Activated T-cell treated with anti-CD3 and anti-CD28 coated beads, Interleukin-2, amount 50 U/mL, for 24 hours (primary cell): ENCODE measurements around the gene SH3BP4.
"Not testable (repeated sequence)": the region's sequence is repeated elsewhere in the genome, so short reads cannot be mapped to it uniquely, and the experiment has no call there.

Experiments
- DNase-seq: peaks from one replicate; pipeline ENCODE4 v3.0.0-alpha.2; 2020
- H3K27ac Mint-ChIP-seq: 2 replicates; pipeline ENCODE4 v1.8.0; 2020; ENCODE audit warnings: mild to moderate bottlenecking, mixed read lengths
- H3K27me3 Mint-ChIP-seq: 2 replicates; pipeline ENCODE4 v1.8.0; 2020; ENCODE audit warnings: mixed read lengths
- H3K36me3 Mint-ChIP-seq: 2 replicates; pipeline ENCODE4 v1.8.0; 2020; ENCODE audit warnings: low read depth, mixed read lengths
- H3K4me1 Mint-ChIP-seq: 2 replicates; pipeline ENCODE4 v1.8.0; 2020; ENCODE audit warnings: low read depth, mixed read lengths
- H3K4me3 Mint-ChIP-seq: 2 replicates; pipeline ENCODE4 v1.8.0; 2020; ENCODE audit warnings: mild to moderate bottlenecking, moderate library complexity, mixed read lengths
- H3K9me3 Mint-ChIP-seq: 2 replicates; pipeline ENCODE4 v1.8.0; 2020; ENCODE audit warnings: mixed read lengths

The SH3BP4 gene

DNA sequence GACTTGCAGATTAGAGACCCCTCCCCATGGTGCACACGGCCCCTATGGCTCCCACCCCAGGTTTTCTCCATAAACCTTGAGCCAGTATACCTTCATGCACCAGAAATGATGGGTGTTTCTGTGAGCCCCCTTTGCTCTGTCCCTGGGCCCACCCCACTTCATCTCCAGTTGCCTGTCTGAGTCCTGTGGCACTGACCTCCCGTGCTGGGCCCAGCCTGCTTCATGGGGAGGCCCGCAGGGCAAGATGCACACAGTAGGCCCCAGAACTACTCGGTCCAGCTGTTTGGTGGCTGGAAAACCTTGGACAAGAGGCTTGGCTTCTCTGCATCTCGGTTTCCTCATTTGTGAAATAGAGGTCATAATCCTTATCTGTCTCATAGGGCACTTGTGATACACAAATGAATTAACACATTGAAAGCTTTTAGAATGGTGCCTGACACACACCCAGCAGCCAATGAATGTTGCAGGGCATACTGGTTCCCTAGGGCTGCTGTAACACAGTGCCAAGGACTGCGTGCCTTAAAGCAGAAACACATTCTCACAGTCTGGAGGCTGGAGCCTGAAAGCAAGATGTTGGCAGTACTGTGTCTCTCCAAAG is 58.4 kb downstream of the SH3BP4 start:
- no peaks in the 10 kb centered on the region for H3K9me3 Mint-ChIP-seq
- H3K4me1 Mint-ChIP-seq: no peaks in the 10 kb centered on the region
- no peak for DNase-seq
- no peak overlapping the region for H3K4me3 Mint-ChIP-seq
- H3K27me3 Mint-ChIP-seq: no peaks in the 10 kb centered on the region
- no peak overlapping the region for H3K27ac Mint-ChIP-seq
- H3K36me3 Mint-ChIP-seq: no peaks in the 10 kb centered on the region

DNA sequence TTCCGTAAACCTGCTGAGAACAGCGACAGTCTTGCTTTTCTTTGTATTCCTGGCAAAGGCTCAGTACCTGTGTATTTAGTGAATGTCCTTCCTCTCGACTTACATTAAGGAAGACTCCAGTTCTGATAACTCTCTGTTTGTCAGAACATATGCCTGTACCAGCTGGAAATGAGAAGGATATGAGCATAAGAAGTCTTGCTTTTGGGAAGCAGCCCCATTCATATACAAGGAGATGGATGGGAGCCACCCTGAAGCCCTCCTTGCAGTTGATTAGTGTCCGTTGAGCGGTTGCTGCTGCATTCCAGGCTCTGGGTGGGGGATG is 59.8 kb downstream of the SH3BP4 start:
- Mint-ChIP-seq H3K4me1 (no peaks in the 10 kb centered on the region), H3K9me3 (peaks cover 5% of the 10 kb centered on the region), H3K36me3 (no peaks in the 10 kb centered on the region), H3K4me3 (no peak overlapping the region), H3K27me3 (peaks cover 6% of the 10 kb centered on the region), H3K27ac (no peak overlapping the region)
- DNase-seq: no peak

DNA sequence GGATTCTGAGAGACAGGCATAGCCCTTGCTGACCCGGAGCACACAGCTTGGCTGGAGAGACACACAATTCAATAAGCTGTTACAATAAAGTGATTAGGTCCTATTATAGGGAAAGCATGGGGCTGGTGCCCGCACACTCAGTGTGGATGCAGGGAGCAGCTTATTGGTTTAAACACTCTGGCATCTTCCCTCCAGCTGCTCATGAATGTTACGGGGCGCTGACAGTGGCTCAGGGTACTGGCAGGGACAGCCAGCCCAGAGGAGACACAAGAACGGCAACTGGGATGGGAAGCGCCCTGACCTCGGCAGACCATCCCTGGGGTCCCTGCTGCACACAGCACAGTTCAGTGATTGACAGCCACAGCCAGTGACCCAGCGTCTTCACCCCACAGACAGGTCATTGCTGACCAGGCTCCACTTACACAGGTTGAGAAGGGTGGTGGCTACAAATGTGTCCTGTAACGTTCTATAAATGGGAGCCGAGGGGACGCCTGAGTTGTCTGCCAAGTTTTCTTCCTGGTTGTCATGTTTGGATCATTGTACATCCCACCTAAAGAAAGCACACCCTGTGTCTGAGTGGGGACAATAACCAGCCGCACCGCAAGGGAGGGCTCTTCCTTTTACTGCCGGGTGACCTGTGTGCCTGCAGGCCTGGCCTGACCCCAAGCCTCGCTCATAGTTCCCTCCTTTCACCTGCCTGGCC is 60.3 kb downstream of the SH3BP4 start:
- DNase-seq: no peak
- peaks cover 5% of the 10 kb centered on the region for H3K9me3 Mint-ChIP-seq
- H3K4me3 Mint-ChIP-seq: no peak overlapping the region
- peaks cover 6% of the 10 kb centered on the region for H3K27me3 Mint-ChIP-seq
- H3K36me3 Mint-ChIP-seq: no peaks in the 10 kb centered on the region
- H3K27ac Mint-ChIP-seq: no peak overlapping the region
- no peaks in the 10 kb centered on the region for H3K4me1 Mint-ChIP-seq

DNA sequence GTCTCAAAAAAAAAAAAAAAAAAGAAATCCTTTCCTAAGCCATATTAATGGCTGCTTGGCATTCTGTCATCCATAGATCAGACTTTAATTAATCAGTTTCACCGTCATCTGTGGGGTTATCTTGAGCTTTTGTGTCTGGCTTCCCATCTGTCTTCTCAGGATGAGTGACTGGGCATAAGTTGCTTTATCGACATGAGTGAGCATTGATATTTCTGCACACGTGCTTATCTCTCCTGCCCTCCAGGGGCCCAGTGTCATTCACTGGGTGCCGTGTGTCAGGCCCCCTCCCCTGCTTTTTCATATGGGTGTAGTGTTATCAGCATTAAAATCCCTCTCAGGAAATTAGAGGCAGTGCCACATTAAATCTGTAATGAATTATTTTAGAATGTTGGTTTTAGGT is 65.6 kb downstream of the SH3BP4 start:
- Mint-ChIP-seq H3K9me3 (peaks cover 5% of the 10 kb centered on the region), H3K27ac (no peak overlapping the region)
- DNase-seq: no peak

DNA sequence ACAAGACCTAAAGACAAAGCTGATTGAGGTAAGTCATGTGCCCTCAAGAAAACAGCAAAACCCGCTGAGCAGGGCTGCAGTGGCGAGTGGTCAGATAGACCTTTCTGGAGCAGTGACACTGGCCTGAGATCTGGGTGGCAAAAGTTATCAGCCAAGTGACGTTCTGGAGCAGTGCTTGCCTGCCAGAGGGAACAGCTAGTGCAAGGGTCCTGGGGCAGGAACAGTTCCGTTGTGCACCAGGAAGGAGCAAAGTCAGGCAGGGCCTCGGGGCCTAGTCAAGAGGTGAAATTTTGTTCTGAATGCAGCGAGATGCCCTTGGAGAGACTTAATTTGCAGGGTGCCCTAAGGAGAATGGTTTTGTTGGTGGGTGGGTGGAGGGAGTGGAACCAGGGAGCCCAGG is 67.0 kb downstream of the SH3BP4 start:
- no peak overlapping the region for H3K4me3 Mint-ChIP-seq
- no peaks in the 10 kb centered on the region for H3K4me1 Mint-ChIP-seq
- H3K27me3 Mint-ChIP-seq: peaks cover 8% of the 10 kb centered on the region
- no peaks in the 10 kb centered on the region for H3K36me3 Mint-ChIP-seq
- H3K9me3 Mint-ChIP-seq: peaks cover 5% of the 10 kb centered on the region
- H3K27ac Mint-ChIP-seq: no peak overlapping the region
- no peak for DNase-seq

More for the DNA sequence above, 65.6 kb downstream of the SH3BP4 start:
- no peak overlapping the region for H3K4me3 Mint-ChIP-seq
- peaks cover 8% of the 10 kb centered on the region for H3K27me3 Mint-ChIP-seq
- no peaks in the 10 kb centered on the region for H3K4me1 Mint-ChIP-seq
- no peaks in the 10 kb centered on the region for H3K36me3 Mint-ChIP-seq

DNA sequence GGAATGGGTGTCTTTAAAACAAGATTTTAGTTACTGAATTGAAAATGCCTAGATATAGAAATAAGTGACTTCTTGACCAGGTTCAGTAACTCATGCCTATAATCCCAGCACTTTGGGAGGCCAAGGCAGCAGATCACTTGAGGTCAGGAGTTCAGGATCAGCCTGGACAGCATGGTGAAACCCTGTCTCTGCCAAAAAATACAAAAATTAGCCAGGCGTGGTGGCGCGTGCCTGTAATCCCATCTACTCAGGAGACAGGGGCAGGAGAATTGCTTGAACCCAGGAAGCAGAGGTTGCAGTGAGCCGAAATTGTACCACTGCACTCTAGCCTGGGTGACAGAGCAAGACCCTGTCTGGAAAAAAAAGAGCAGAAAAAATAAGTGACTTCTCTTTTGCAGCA is 68.3 kb downstream of the SH3BP4 start:
- not testable (repeated sequence) for H3K27me3 Mint-ChIP-seq, DNase-seq, H3K4me3 Mint-ChIP-seq, H3K27ac Mint-ChIP-seq, H3K9me3 Mint-ChIP-seq, H3K4me1 Mint-ChIP-seq, H3K36me3 Mint-ChIP-seq

DNA sequence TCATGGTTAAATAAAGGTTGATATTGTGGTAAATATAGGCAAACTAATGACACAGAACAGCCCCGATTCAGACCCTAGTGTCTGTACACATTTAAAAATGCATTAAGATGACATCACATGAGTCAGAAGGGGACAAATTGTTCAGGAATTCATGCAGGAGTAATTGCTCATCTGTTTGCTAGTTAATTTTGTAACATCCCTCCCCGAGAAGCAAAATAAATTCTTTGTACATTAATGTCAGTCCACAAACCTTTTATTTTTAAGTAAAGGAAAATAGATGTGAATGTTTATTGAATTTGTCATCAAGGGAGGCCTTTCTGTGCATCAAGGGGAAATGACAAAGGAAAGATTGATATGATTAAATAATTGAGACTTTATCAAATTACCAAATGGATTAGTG is 69.9 kb downstream of the SH3BP4 start:
- no peaks in the 10 kb centered on the region for H3K36me3 Mint-ChIP-seq
- no peak overlapping the region for H3K4me3 Mint-ChIP-seq
- H3K27ac Mint-ChIP-seq: no peak overlapping the region
- H3K27me3 Mint-ChIP-seq: peaks cover 2% of the 10 kb centered on the region
- no peak for DNase-seq
- no peaks in the 10 kb centered on the region for H3K9me3 Mint-ChIP-seq
- H3K4me1 Mint-ChIP-seq: no peaks in the 10 kb centered on the region

DNA sequence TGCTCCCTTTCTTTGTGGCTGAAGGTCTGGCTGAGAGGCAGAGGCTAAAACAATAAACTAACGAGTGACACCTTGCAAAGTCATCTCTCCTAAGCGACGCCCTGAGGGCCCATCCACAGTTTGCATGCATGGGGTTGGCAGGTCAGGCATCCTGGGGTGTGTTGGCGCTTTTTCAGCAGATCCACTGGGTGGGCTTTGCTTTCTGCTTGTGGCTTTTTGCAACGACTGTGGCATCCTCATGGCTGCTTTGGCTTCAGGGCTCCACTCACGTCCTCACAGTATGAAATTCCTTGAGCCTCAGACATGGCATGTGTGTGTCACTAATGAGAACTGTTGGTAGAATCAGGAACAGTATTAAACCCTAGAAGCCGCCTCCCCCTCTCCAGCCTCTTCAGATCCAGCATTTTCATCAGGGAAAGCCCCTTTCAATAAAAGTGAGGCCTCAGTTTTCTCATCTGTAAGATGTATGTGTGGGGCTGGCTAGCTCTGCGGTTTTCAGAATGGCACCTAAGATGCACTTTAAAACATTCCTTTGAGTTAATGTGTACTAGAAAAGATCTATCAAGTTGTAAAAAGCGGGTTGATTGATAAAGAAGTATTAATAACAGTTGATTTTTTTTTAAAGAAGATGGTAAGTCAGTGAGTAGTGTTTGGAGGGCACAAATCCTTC is 72.5 kb downstream of the SH3BP4 start:
- no peaks in the 10 kb centered on the region for H3K36me3 Mint-ChIP-seq
- DNase-seq: no peak
- H3K27me3 Mint-ChIP-seq: peaks cover 2% of the 10 kb centered on the region
- H3K27ac Mint-ChIP-seq: no peak overlapping the region
- no peaks in the 10 kb centered on the region for H3K9me3 Mint-ChIP-seq
- no peak overlapping the region for H3K4me3 Mint-ChIP-seq
- H3K4me1 Mint-ChIP-seq: no peaks in the 10 kb centered on the region

DNA sequence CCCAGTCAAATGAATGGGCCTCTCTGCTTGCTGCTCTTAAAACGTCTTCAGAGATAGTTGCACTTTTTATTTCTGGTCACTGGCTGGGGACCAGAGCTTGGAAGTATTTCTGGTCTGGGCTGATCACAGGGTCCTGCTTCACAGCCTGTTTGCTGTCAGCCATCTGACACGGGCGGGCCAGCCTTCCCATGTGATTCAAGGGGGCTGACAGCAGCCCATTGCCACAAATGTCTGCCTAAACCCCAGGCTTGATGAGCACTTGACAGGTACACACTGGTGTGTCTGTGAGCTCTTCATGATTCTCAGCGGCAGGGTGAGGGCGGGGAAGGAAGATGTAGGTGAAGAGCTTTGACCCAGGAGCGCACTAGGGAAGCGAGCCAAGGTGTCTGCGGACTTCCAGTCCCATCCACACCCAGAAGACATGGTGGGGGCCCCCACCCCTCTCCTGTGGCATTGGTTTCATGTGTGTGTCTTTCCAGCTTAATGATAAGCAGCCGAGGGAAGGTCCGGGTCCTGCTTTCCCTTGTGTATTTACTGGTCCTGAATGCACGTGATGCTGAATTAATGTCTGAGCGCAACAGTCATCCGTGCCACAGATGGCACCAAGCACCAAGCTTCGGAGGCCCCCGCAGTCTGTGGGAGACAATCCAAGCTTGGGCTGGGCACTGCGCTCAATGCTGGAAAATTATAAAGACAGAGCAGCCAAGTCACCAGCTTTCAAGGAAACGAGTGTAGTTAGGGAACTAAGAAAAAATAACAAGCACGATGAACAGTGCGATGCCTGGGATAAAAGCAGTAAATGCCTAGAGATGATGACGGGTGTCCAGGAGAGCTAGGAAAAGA is 73.3 kb downstream of the SH3BP4 start:
- no peak for DNase-seq
- peaks cover 2% of the 10 kb centered on the region for H3K27me3 Mint-ChIP-seq
- no peak overlapping the region for H3K4me3 Mint-ChIP-seq
- H3K36me3 Mint-ChIP-seq: no peaks in the 10 kb centered on the region
- H3K27ac Mint-ChIP-seq: no peak overlapping the region
- H3K4me1 Mint-ChIP-seq: no peaks in the 10 kb centered on the region
- H3K9me3 Mint-ChIP-seq: no peaks in the 10 kb centered on the region

DNA sequence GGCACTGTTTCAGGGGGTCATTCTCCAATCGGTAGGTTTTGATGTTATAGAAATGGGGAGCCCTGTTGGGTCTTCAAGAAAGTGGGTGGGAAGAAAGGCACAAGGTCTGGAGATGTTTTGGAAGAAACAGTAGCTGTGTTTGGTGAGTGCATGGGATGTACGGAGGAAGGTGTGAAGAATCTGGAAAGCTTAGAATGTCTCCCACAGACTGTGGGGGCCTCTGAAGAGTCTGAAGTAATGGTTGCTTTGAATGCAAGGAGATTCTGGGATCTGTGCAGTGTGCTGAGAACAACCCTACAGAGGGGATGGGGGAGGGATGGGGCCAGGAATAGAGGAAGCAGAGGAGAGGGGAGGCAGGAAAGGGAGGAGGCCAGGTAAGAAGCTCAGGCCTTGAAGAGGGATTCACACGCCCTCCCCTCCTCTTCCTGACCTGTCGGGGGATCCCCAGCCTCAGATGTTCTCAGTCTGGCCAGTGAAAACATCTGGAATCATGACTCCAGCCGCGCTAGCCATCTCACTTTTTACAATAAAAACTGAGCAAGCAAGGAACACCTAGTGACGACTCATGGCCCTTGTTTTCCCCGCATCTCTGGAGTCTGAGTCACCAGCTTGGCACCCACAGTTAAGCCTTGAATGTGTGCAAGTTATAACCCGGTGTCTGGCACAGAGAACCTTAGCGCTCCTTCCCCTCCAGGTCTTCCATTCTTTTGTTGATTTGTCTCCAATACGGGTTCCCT is 74.2 kb downstream of the SH3BP4 start:
- H3K4me3 Mint-ChIP-seq: no peak overlapping the region
- no peaks in the 10 kb centered on the region for H3K36me3 Mint-ChIP-seq
- H3K27ac Mint-ChIP-seq: no peak overlapping the region
- H3K9me3 Mint-ChIP-seq: no peaks in the 10 kb centered on the region
- H3K4me1 Mint-ChIP-seq: no peaks in the 10 kb centered on the region
- no peaks in the 10 kb centered on the region for H3K27me3 Mint-ChIP-seq
- DNase-seq: no peak

DNA sequence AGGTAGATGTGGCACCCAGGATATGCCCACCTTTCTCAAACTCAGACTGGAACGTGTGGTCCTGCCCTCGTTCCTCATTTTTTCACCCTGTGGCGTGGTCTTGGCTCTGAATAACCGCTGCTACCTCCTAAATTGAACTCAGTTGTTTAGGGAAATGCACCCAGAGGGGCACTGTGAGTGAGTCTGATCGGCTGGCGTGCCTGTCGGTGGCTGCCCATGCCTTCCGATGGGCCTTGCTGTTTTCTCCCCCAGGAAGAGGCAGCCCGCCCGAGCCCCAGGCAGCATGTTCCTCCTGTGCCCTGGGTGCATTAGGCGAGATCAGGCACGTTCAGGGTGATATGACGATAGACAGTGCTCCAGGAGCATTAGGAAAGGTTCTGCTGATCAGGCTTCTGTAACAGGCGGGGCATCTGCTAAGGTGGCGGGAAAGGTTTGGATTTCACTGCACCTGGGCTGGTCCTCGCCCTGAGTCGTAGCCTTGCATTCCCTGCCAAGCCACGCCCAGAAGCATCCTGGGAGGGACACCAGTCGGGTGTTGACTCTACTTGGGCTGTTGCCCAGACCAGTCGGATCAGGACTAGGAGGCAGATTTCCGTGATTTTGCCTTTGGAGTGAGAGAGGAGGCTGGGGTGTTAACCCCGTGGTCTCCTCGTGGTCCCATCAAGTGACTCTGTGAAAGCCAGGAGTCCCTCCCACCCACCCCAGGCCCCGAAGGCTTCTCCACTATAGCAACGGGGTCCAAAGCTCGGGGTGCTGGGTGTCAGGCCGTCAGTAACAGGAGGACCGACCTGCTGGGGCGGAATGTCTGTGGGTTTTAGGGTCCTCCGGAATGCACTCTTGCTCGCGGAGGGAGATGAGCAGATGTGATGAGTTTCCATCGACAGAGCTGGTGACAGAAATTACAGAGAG is 75.1 kb downstream of the SH3BP4 start:
- H3K36me3 Mint-ChIP-seq: no peaks in the 10 kb centered on the region
- no peaks in the 10 kb centered on the region for H3K4me1 Mint-ChIP-seq
- no peak for DNase-seq
- no peaks in the 10 kb centered on the region for H3K27me3 Mint-ChIP-seq
- no peak overlapping the region for H3K4me3 Mint-ChIP-seq
- no peaks in the 10 kb centered on the region for H3K9me3 Mint-ChIP-seq
- H3K27ac Mint-ChIP-seq: no peak overlapping the region

DNA sequence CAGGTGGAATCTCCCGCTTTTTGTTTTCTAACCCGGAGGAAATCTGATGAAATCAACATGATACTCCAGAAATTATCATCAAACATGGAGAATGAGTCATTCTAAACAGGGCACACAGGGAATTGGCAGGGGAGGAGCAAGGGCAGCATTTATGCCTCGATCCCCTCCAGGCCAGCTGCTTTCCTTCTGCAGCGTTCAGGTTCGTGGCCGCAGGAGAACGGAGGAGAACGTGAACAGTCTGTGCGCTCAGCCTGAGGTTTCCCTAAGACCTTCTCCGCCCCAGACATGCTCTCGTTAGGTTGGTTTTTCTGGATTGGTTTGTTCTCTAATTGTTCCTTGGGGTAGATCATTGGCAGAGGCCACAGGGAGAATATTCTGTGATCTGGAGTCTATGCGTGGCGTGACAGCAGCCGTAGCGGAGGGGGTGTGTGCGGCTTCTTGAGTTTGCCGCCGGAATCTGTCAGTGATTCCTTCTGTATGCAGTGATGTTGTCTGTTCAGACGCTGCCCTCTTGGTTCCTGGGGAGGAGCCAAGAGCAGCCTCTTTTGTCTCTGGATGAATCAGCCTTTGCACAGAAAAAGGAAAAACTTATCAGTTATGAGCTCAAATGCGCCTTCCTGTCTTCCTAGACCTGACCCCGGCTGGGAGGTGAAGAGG is 75.9 kb downstream of the SH3BP4 start:
- no peak overlapping the region for H3K4me3 Mint-ChIP-seq
- H3K4me1 Mint-ChIP-seq: no peaks in the 10 kb centered on the region
- DNase-seq: no peak
- no peak overlapping the region for H3K27ac Mint-ChIP-seq
- H3K36me3 Mint-ChIP-seq: no peaks in the 10 kb centered on the region
- H3K9me3 Mint-ChIP-seq: no peaks in the 10 kb centered on the region
- H3K27me3 Mint-ChIP-seq: no peaks in the 10 kb centered on the region

DNA sequence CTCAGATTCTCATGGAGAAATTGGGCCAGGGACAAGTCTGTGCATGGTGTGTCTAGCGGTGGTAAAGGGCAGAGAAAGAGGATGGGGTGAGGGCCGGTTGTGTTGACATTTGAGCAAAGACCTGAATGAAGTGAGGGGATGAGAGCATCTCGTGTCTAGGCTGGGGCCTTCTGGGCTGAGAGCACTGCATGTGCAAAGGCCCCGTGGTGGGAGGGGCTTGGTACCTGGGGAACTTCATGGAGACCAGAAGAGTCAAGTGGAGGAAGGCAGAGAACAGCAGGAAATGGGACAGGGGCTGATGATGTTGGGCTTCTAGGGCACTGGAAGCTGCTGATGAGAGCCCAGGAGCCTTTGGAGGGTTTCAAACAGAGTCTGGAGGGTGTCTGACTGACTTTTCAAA is 76.8 kb downstream of the SH3BP4 start:
- no peak overlapping the region for H3K27ac Mint-ChIP-seq
- H3K36me3 Mint-ChIP-seq: no peaks in the 10 kb centered on the region
- no peaks in the 10 kb centered on the region for H3K4me1 Mint-ChIP-seq
- no peak overlapping the region for H3K4me3 Mint-ChIP-seq
- no peaks in the 10 kb centered on the region for H3K9me3 Mint-ChIP-seq
- H3K27me3 Mint-ChIP-seq: no peaks in the 10 kb centered on the region
- no peak for DNase-seq
